22Rv1 (cell line): ENCODE measurements around the gene ZFR2.

Experiments used
- CTCF ChIP-seq: fragments of 450-650 bp; IDR thresholded peaks from 2 replicates; pipeline ENCODE4 v1.5.1; 2017; ENCODE audit warnings: mild to moderate bottlenecking
- ZFX ChIP-seq: fragments of 450-650 bp; IDR thresholded peaks from 2 replicates; pipeline ENCODE4 v1.6.1; 2017; ENCODE audit warnings: antibody characterized with exemption, borderline replicate concordance

GRCh38 chr19:3825286-3825956, 43.4 kb downstream of the ZFR2 start:
- no peak for TF ChIP-seq CTCF
- TF ChIP-seq ZFX = no peak
